Gastrocnemius medialis (tissue), 4 donors: ENCODE data around the gene SIK3.

ENCODE experiments used
- POLR2A ChIP-seq, 2 donors: fragments of 450-650 bp; IDR thresholded peaks; one replicate each; pipeline ENCODE4 v1.6.1; 2017; ENCODE audit warnings: antibody characterized with exemption in 2 of 2, mild to moderate bottlenecking in 2 of 2, moderate library complexity in 2 of 2
- TF ChIP-seq, protein P1 (sequence below), 5 experiments: fragments of 450-650 bp in 3 of 5; fragments of 200-600 bp in 2 of 5; sonication (generic) in 2 of 5; IDR thresholded peaks in 4 of 5; conservative IDR thresholded peaks in 1 of 5; 1 replicate in 4 of 5; 2 replicates in 1 of 5; pipeline ENCODE4 v1.5.1; 2016 to 2019; ENCODE audit warnings: antibody characterized with exemption in 5 of 5, mild to moderate bottlenecking in 3 of 5, moderate library complexity in 3 of 5

DNA sequence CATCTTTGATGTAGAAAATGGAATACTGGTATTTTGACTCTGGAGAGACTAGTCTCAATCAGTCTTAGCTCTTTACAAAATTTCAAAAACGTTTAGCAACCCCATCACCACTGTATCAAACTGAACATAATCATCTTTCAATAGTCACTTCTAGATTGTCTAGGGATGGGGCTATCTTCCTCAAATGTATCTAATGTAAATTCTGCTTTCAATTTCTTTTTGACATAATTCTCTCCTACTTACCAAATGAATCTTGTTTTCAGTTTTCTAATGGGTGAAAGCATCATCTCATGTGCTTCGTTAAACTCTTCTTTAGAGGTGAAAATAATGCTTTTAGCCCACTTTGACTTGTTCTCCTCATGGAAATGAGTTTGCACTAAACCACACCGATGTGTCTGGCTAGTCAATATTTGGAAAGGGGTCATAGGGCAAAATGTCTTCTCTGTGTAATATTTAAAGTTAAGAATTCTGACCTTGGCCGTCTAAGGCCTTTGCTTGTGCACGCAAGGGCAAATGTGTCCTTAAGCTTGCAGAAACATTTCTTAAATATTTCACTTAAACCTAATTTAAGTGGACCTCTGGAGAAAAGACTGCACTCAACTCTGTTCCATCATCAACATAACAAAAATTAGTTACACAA is 5.2 kb downstream of the SIK3 start:
- no peak for TF ChIP-seq POLR2A (IDR thresholded peaks at IDR 0.05)
- TF ChIP-seq, protein P1, sequence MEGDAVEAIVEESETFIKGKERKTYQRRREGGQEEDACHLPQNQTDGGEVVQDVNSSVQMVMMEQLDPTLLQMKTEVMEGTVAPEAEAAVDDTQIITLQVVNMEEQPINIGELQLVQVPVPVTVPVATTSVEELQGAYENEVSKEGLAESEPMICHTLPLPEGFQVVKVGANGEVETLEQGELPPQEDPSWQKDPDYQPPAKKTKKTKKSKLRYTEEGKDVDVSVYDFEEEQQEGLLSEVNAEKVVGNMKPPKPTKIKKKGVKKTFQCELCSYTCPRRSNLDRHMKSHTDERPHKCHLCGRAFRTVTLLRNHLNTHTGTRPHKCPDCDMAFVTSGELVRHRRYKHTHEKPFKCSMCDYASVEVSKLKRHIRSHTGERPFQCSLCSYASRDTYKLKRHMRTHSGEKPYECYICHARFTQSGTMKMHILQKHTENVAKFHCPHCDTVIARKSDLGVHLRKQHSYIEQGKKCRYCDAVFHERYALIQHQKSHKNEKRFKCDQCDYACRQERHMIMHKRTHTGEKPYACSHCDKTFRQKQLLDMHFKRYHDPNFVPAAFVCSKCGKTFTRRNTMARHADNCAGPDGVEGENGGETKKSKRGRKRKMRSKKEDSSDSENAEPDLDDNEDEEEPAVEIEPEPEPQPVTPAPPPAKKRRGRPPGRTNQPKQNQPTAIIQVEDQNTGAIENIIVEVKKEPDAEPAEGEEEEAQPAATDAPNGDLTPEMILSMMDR (IDR thresholded peaks at IDR 0.05 in 4 of 5, conservative IDR thresholded peaks at IDR 0.05 in 1 of 5) = no peak
